ENCODE results near the gene FER. TPM values are rescaled to one million over a fixed set of nuclear protein-coding genes. Genes with fewer than 3 reads are reported as not detected.

Gene FER
- polyA plus RNA-seq, 1 donor from 2014 or later = 8.5 TPM

DNA sequence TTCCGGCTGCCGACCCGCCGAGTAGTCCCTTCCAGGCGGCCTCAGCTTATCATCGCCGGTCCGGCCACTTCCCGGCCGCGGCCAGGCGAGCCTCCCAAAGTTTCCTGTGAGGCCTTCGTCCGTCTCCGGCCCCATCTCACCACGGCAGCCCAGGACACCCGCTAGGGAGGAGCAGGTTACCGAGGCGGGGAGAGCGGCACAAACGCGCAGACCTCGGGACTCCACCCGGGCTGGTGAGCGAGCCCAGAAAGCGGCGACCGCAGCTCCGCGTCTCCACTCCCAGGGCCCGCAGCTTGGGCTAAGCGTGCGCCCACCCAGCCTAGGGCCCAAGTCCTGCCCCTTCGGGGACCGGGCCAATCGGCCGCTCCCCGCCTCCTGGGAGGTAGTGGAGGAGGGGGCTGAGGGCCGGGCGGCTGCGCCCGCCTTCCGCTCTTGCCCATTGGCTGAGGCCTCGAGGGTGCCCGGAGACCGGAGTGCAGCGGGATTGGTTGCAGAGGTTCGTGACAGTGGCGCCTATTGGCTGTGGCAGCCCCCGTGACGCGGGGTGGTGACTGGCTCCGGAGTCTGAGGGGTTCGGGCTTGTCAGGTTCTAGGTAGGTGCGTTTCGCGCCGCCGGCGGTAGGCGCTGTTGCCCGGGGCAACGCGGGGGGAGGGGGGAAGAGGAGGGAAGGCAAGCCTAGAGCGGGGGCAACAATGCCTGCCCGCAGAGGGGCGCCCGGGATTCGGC lies 867 bp downstream of the FER start:
- Histone ChIP-seq H3K9me3 (ENCODE audit: low read length) (no peaks in the 10 kb centered on the region), H2AFZ (ENCODE audit: low read depth, low read length) (peak overlapping the region; percentile 89), H3K79me2 (replicated peaks; ENCODE audit: insufficient read depth, low read length) (peaks cover 32% of the 10 kb centered on the region), H3K9ac (ENCODE audit: low read length) (peak overlapping the region; percentile 85), H3K36me3 (ENCODE audit: insufficient read depth, low read length) (no peaks in the 10 kb centered on the region), H3K4me3 (ENCODE audit: low read length) (peak overlapping the region; percentile 87), H3K27ac (ENCODE audit: low read length) (peak overlapping the region; percentile 74), H3K9me2 (ENCODE audit: insufficient read depth, low read length) (no peaks in the 10 kb centered on the region), H3K4me2 (ENCODE audit: low read length) (peak overlapping the region; percentile 79), H3F3A (ENCODE audit: insufficient read depth, low read length, poor library complexity, severe bottlenecking) (peaks cover 6% of the 10 kb centered on the region), H4K20me1 (ENCODE audit: insufficient read depth) (no peaks in the 10 kb centered on the region), H3K27me3 (ENCODE audit: insufficient read depth, low read depth, low read length) (no peaks in the 10 kb centered on the region)
- TF ChIP-seq EZH2 (IDR thresholded peaks at IDR 0.05; ENCODE audit: borderline replicate concordance, insufficient read depth, low read length, poor library complexity, severe bottlenecking) (no peak), POLR2AphosphoS5 (IDR thresholded peaks at IDR 0.05) (peak; percentile 78), TAF1 (IDR thresholded peaks at IDR 0.05; ENCODE audit: low read depth) (peak; percentile 62), SMC3 (conservative IDR thresholded peaks at IDR 0.05; ENCODE audit: poor library complexity) (peak; percentile 54), MXI1 (conservative IDR thresholded peaks at IDR 0.05; ENCODE audit: poor library complexity, severe bottlenecking) (peak; percentile 58)
- TF ChIP-seq, protein P1, sequence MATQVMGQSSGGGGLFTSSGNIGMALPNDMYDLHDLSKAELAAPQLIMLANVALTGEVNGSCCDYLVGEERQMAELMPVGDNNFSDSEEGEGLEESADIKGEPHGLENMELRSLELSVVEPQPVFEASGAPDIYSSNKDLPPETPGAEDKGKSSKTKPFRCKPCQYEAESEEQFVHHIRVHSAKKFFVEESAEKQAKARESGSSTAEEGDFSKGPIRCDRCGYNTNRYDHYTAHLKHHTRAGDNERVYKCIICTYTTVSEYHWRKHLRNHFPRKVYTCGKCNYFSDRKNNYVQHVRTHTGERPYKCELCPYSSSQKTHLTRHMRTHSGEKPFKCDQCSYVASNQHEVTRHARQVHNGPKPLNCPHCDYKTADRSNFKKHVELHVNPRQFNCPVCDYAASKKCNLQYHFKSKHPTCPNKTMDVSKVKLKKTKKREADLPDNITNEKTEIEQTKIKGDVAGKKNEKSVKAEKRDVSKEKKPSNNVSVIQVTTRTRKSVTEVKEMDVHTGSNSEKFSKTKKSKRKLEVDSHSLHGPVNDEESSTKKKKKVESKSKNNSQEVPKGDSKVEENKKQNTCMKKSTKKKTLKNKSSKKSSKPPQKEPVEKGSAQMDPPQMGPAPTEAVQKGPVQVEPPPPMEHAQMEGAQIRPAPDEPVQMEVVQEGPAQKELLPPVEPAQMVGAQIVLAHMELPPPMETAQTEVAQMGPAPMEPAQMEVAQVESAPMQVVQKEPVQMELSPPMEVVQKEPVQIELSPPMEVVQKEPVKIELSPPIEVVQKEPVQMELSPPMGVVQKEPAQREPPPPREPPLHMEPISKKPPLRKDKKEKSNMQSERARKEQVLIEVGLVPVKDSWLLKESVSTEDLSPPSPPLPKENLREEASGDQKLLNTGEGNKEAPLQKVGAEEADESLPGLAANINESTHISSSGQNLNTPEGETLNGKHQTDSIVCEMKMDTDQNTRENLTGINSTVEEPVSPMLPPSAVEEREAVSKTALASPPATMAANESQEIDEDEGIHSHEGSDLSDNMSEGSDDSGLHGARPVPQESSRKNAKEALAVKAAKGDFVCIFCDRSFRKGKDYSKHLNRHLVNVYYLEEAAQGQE (IDR thresholded peaks at IDR 0.05; ENCODE audit: borderline replicate concordance) = no peak
- TF ChIP-seq, protein P2, sequence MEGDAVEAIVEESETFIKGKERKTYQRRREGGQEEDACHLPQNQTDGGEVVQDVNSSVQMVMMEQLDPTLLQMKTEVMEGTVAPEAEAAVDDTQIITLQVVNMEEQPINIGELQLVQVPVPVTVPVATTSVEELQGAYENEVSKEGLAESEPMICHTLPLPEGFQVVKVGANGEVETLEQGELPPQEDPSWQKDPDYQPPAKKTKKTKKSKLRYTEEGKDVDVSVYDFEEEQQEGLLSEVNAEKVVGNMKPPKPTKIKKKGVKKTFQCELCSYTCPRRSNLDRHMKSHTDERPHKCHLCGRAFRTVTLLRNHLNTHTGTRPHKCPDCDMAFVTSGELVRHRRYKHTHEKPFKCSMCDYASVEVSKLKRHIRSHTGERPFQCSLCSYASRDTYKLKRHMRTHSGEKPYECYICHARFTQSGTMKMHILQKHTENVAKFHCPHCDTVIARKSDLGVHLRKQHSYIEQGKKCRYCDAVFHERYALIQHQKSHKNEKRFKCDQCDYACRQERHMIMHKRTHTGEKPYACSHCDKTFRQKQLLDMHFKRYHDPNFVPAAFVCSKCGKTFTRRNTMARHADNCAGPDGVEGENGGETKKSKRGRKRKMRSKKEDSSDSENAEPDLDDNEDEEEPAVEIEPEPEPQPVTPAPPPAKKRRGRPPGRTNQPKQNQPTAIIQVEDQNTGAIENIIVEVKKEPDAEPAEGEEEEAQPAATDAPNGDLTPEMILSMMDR (IDR thresholded peaks at IDR 0.05; ENCODE audit: poor library complexity, severe bottlenecking) = peak; percentile 62

DNA sequence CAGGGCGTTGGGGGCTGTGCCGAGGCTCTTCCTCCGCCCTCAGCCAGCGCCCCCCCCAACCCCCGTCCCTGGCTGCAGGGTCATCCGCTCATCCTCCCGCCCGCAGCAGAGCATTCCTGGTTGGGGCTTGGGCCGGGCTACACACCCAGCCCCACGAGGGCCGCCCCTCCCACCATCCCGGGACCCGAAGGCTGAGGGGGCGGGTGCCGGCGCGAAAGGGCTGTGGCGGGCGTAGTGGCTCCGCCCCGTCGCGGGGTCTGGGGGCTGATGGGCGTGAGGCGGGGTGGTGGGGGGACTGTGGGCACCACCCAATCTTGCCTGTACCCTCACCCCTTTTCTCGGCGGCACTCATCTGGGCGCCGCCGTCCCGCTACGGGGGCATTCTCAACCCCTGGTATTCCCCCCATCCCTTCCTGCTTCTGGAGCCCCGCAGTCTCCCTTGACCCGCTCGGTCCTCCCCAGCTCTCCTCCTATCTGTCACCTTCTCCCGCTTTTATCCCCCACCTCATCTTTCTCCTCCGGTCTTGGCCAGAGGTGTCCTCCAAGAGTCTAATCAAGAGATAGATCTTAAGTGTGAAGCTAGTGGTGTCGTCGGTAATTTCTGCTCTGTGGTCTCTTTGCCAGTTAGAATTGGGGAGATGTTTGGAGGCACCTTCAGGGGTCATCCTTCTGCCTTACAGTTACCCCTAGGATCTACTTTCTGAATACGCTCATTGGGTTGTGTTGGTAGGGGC lies 1.6 kb downstream of the FER start:
- Histone ChIP-seq H3K27ac (ENCODE audit: low read length) (peak overlapping the region; percentile 74), H3K36me3 (ENCODE audit: insufficient read depth, low read length) (no peaks in the 10 kb centered on the region), H3K4me2 (ENCODE audit: low read length) (peak overlapping the region; percentile 72), H3K9ac (ENCODE audit: low read length) (peak overlapping the region; percentile 85), H4K20me1 (ENCODE audit: insufficient read depth) (no peaks in the 10 kb centered on the region), H2AFZ (ENCODE audit: low read depth, low read length) (peak overlapping the region; percentile 84), H3K9me3 (ENCODE audit: low read length) (no peaks in the 10 kb centered on the region), H3F3A (ENCODE audit: insufficient read depth, low read length, poor library complexity, severe bottlenecking) (peaks cover 6% of the 10 kb centered on the region), H3K27me3 (ENCODE audit: insufficient read depth, low read depth, low read length) (no peaks in the 10 kb centered on the region), H3K79me2 (replicated peaks; ENCODE audit: insufficient read depth, low read length) (peaks cover 35% of the 10 kb centered on the region), H3K9me2 (ENCODE audit: insufficient read depth, low read length) (no peaks in the 10 kb centered on the region), H3K4me3 (ENCODE audit: low read length) (peak overlapping the region; percentile 87)
- TF ChIP-seq EZH2 (IDR thresholded peaks at IDR 0.05; ENCODE audit: borderline replicate concordance, insufficient read depth, low read length, poor library complexity, severe bottlenecking) = no peak
- TF ChIP-seq POLR2AphosphoS5 (IDR thresholded peaks at IDR 0.05) = no peak
- TF ChIP-seq, protein P2 (IDR thresholded peaks at IDR 0.05; ENCODE audit: poor library complexity, severe bottlenecking) = peak; percentile 2
- TF ChIP-seq TAF1 (IDR thresholded peaks at IDR 0.05; ENCODE audit: low read depth) = no peak
- TF ChIP-seq, protein P1 (IDR thresholded peaks at IDR 0.05; ENCODE audit: borderline replicate concordance) = peak; percentile 24
- no peak for TF ChIP-seq SMC3 (conservative IDR thresholded peaks at IDR 0.05; ENCODE audit: poor library complexity)
